K562 (cell line): ENCODE measurements around the gene SIGMAR1. TPM values are rescaled to one million over a fixed set of nuclear protein-coding genes. Genes with fewer than 3 reads are reported as not detected.

Experiments used
- ATAC-seq: fragments of 200-7000 bp; cut with Tn5 transposase; 3 replicates; pipeline ENCODE4 v1.9.1; 2020; ENCODE audit warnings: moderate library complexity
- BruUV-seq: library from RNA; stranded (reverse); fragments of 400-500 nt; replicated peaks from 2 replicates; lab custom pipeline; 2021; lab: Mats Ljungman, UMichigan
- CTCF ChIA-PET: fragments of 300-600 bp; formaldehyde crosslinking; extraction: SDS; loops from one replicate; lab custom pipeline; 2021; ENCODE audit warnings: low intra/inter-chr PET ratio; lab: Yijun Ruan, JAX
- POLR2A ChIA-PET: fragments of 300-600, 350-650 bp; sonication (Branson Sonifier 250); formaldehyde crosslinking; extraction: SDS; loops from one replicate; lab custom pipeline; 2021; ENCODE audit warnings: antibody characterized with exemption, inconsistent platforms; lab: Yijun Ruan, JAX
- DNase-seq, 4 experiments: peaks; one replicate each; pipeline versions ENCODE4 v3.0.0 to v3.0.0-alpha.2; 2011 to 2018; ENCODE audit warnings: low spot score in 3 of 4, mixed read lengths in 3 of 4; ENCODE audit errors: extremely low read depth in 1 of 4
- FAIRE-seq: peaks from 2 replicates; lab custom pipeline; 2011; peaks lifted over from hg19 to GRCh38; lab: Jason Lieb, UNC
- H2AFZ ChIP-seq: 2 replicates; pipeline ENCODE4 v1.6.0; 2011; ENCODE audit warnings: low read depth, low read length, control low read depth, inconsistent platforms
- H3K27ac ChIP-seq: fragments of 200-600 bp; 3 replicates; pipeline ENCODE4 v1.8.0; 2011; ENCODE audit warnings: low read depth, mild to moderate bottlenecking, control low read depth, inconsistent platforms, low read length, moderate library complexity, mixed read lengths; ENCODE audit errors: extremely low read depth
- H3K27me3 ChIP-seq, 2 experiments: fragments of 300-600 bp in 1 of 2; 2 replicates in 1 of 2; 3 replicates in 1 of 2; pipeline versions ENCODE4 v1.6.0 to v1.8.0; 2011; ENCODE audit warnings: inconsistent platforms in 2 of 2, low read length in 2 of 2, mild to moderate bottlenecking in 1 of 2, mixed read lengths in 1 of 2, moderate library complexity in 1 of 2; ENCODE audit not compliant: control insufficient read depth in 2 of 2, insufficient read depth in 2 of 2
- H3K36me3 ChIP-seq: fragments of 300-600 bp; 3 replicates; pipeline ENCODE4 v1.8.0; 2011; ENCODE audit warnings: mild to moderate bottlenecking, low read length, inconsistent platforms; ENCODE audit not compliant: control insufficient read depth, insufficient read depth
- H3K4me1 ChIP-seq, 2 experiments: fragments of 200-600 bp in 1 of 2; replicated peaks in 1 of 2; 2 replicates in 1 of 2; 3 replicates in 1 of 2; pipeline versions ENCODE4 v1.5.1 to v1.8.0; 2011; ENCODE audit warnings: inconsistent platforms in 2 of 2, low read length in 2 of 2, mild to moderate bottlenecking in 1 of 2, mixed read lengths in 1 of 2, moderate library complexity in 1 of 2; ENCODE audit not compliant: control insufficient read depth in 2 of 2, insufficient read depth in 2 of 2
- H3K4me2 ChIP-seq: 2 replicates; pipeline ENCODE4 v1.6.1; 2011; ENCODE audit warnings: low read length, control low read depth, inconsistent platforms, mixed read lengths; ENCODE audit not compliant: insufficient read depth
- H3K4me3 ChIP-seq: fragments of 200-600 bp; sonication (generic), shearing (Covaris generic); 2 replicates; pipeline ENCODE4 v1.5.1; 2016; ENCODE audit warnings: control low read depth, inconsistent platforms
- H3K79me2 ChIP-seq: fragments of 200-600 bp; 3 replicates; pipeline ENCODE4 v1.8.0; 2011; ENCODE audit warnings: low read length, inconsistent platforms; ENCODE audit not compliant: control insufficient read depth, insufficient read depth
- H3K9ac ChIP-seq, 2 experiments: 2 replicates each; pipeline versions ENCODE4 v1.6.0 to v1.6.1; 2011; ENCODE audit warnings: low read depth in 2 of 2, low read length in 2 of 2, control low read depth in 1 of 2, inconsistent platforms in 1 of 2, mild to moderate bottlenecking in 1 of 2, mixed read lengths in 1 of 2; ENCODE audit not compliant: insufficient read depth in 1 of 2
- H3K9me1 ChIP-seq: one replicate; pipeline ENCODE4 v1.6.0; 2011; ENCODE audit warnings: inconsistent platforms, mild to moderate bottlenecking, low read length, moderate library complexity; ENCODE audit not compliant: control insufficient read depth, insufficient read depth
- H3K9me3 ChIP-seq: replicated peaks from 2 replicates; pipeline ENCODE4 v1.5.1; 2011; ENCODE audit warnings: low read depth, low read length, inconsistent platforms; ENCODE audit not compliant: control insufficient read depth, insufficient read depth
- H4K20me1 ChIP-seq: replicated peaks from 2 replicates; pipeline ENCODE4 v1.6.1; 2011; ENCODE audit warnings: low read length, inconsistent platforms, mixed read lengths; ENCODE audit not compliant: control insufficient read depth, insufficient read depth
- ATF3 ChIP-seq, 2 experiments: fragments of 450-650 bp in 1 of 2; sonication (generic) in 1 of 2; formaldehyde crosslinking in 1 of 2; IDR thresholded peaks in 1 of 2; conservative IDR thresholded peaks in 1 of 2; 2 replicates each; pipeline versions ENCODE4 v1.6.1 to v1.8.1; 2016 to 2023; ENCODE audit warnings: mild to moderate bottlenecking in 2 of 2, moderate library complexity in 2 of 2, inconsistent platforms in 1 of 2, missing genetic modification reagents in 1 of 2
- BCL6 ChIP-seq: fragments of 250-450 bp; sonication (Bioruptor Pico); IDR thresholded peaks from 2 replicates; pipeline ENCODE4 v1.4.0; 2020
- ESRRB ChIP-seq: fragments of 250-450 bp; sonication (Bioruptor Pico); IDR thresholded peaks from 2 replicates; pipeline ENCODE4 v1.5.0; 2020; ENCODE audit warnings: mild to moderate bottlenecking, moderate library complexity, borderline replicate concordance
- GATAD2B ChIP-seq: fragments of 450-650 bp; IDR thresholded peaks from 2 replicates; pipeline ENCODE4 v1.6.1; 2017; ENCODE audit warnings: mild to moderate bottlenecking, borderline replicate concordance
- GTF2B ChIP-seq: IDR thresholded peaks from 2 replicates; pipeline ENCODE4 v1.6.1; 2011; ENCODE audit not compliant: insufficient read length; ENCODE audit errors: extremely low read depth
- MAX ChIP-seq: sonication (generic); formaldehyde crosslinking; IDR thresholded peaks from 2 replicates; pipeline ENCODE4 v1.9.0; 2022; ENCODE audit warnings: mild to moderate bottlenecking, missing genetic modification reagents
- NFRKB ChIP-seq: fragments of 450-650 bp; IDR thresholded peaks from 2 replicates; pipeline ENCODE4 v1.6.1; 2016; ENCODE audit warnings: low read depth
- PCBP1 ChIP-seq: fragments of 200-400 bp; formaldehyde crosslinking; IDR thresholded peaks from 2 replicates; pipeline ENCODE4 v1.6.1; 2018; ENCODE audit warnings: mild to moderate bottlenecking, low read depth, low read length; ENCODE audit not compliant: poor library complexity, severe bottlenecking
- PTRF ChIP-seq: fragments of 450-650 bp; IDR thresholded peaks from 2 replicates; pipeline ENCODE4 v1.6.1; 2016; ENCODE audit warnings: mild to moderate bottlenecking, missing genetic modification characterization, missing compliant biosample characterization
- PTTG1 ChIP-seq: fragments of 450-650 bp; IDR thresholded peaks from 2 replicates; pipeline ENCODE4 v1.6.1; 2016; ENCODE audit warnings: low read depth, mild to moderate bottlenecking, missing genetic modification characterization, missing compliant biosample characterization
- SIN3A ChIP-seq, 2 experiments: fragments of 150-350 bp in 1 of 2; IDR thresholded peaks; 2 replicates each; pipeline ENCODE4 v1.6.1; 2011 to 2016; ENCODE audit warnings: borderline replicate concordance in 2 of 2, low read depth in 2 of 2, low read length in 2 of 2, mild to moderate bottlenecking in 2 of 2, moderate library complexity in 2 of 2; ENCODE audit not compliant: control insufficient read depth in 1 of 2
- TAF15 ChIP-seq: fragments of 200-400 bp; formaldehyde crosslinking; IDR thresholded peaks from 2 replicates; pipeline ENCODE4 v1.6.1; 2017; ENCODE audit warnings: mild to moderate bottlenecking, low read depth, low read length, moderate library complexity
- ZBTB11 ChIP-seq, 3 experiments: fragments of 200-800 bp in 1 of 3; fragments of 250-450 bp in 1 of 3; fragments of 450-650 bp in 1 of 3; sonication (Bioruptor Pico) in 1 of 3; sonication (Bioruptor generic) in 1 of 3; formaldehyde crosslinking in 1 of 3; IDR thresholded peaks; 2 replicates each; pipeline versions ENCODE4 v1.6.1 to v1.8.0; 2016 to 2022; ENCODE audit warnings: mild to moderate bottlenecking in 2 of 3, missing genetic modification characterization in 2 of 3, missing compliant biosample characterization in 1 of 3, moderate library complexity in 1 of 3
- ZNF584 ChIP-seq: fragments of 200-800 bp; sonication (Bioruptor generic); IDR thresholded peaks from 2 replicates; pipeline ENCODE4 v1.6.1; 2016; ENCODE audit warnings: low read depth, mild to moderate bottlenecking, missing genetic modification characterization, missing compliant biosample characterization
- WGBS: fragments of 100-300 bp; shearing (Covaris generic); methylation state at CpG from one replicate; pipeline ENCODE4 v1.1.6; 2016; ENCODE audit warnings: low coverage, mixed read lengths; ENCODE audit not compliant: insufficient coverage; ENCODE audit errors: missing lambda C conversion rate; 5-methylcytosine and 5-hydroxymethylcytosine counted together
- in situ Hi-C: fragments of 300-500 bp; cut with MboI; formaldehyde crosslinking; loops from 4 replicates; pipeline ENCODE4 v1.15.0; 2018; ENCODE audit warnings: inconsistent platforms, mixed read lengths
- intact Hi-C: fragments of 100-400 bp; cut with micrococcal nuclease; formaldehyde crosslinking; loops from 2 replicates; pipeline ENCODE4 v1.14.2; 2022
- polyA plus RNA-seq, 8 experiments: library from polyadenylated mRNA; depleted of rRNA in 4 of 8; stranded (reverse) in 5 of 8; unstranded in 3 of 8; fragments of >200 nt; fragmentation: Nextera tagmentation in 2 of 8; fragmentation: Illumina TruSeq in 1 of 8; extraction: Ambion mirVana in 2 of 8; extraction: Trizol in 1 of 8; gene quantifications; 2 replicates each; pipeline versions ENCODE4 v1.2.1 to v1.2.3, GENCODE V29; 2011 to 2014; ENCODE audit warnings: inconsistent platforms in 1 of 8, missing spikeins in 1 of 8
- total RNA-seq, 7 experiments: library from RNA; depleted of rRNA in 6 of 7; stranded (reverse); fragments of >200 nt in 6 of 7; fragmentation: Illumina TruSeq in 2 of 7; extraction: Trizol in 2 of 7; gene quantifications; 2 replicates each; pipeline versions ENCODE4 v1.2.1 to v1.2.3, GENCODE V29; 2011 to 2021; ENCODE audit warnings: low replicate concordance in 1 of 7

Gene SIGMAR1
- total and polyA plus RNA-seq, 9 of the 15 experiments (the other 6 are each of a cell fraction or from before 2014, with no cell fraction given) = 6.9 to 80.0 (median 35.2) TPM

GRCh38 chr9:34671307-34671706 is 33.7 kb upstream of the SIGMAR1 start:
- WGBS = 0% methylated on average over 1 of the region's 1 CpG
- no peak for ATAC-seq
- Histone ChIP-seq H3K27ac (no peak overlapping the region), H3K9ac (peak overlapping the region in 1 of 2 experiments; percentile 52; a peak in 1 of 4 replicates), H3K36me3 (peaks cover 14% of the 10 kb centered on the region; the same call in 2 of the 3 replicates), H3K9me1 (no peaks in the 10 kb centered on the region), H3K9me3 (no peaks in the 10 kb centered on the region), H3K79me2 (peaks cover 20% of the 10 kb centered on the region), H4K20me1 (0 out of 2 replicates have a peak, but pooled peaks cover 1% of the 10 kb centered on the region), H3K4me3 (no peak overlapping the region), H3K4me2 (no peak overlapping the region), H3K4me1 (peaks cover 0 to 6% of the 10 kb centered on the region in 2 experiments; a peak in 3 of 5 replicates), H3K27me3 (no peaks in the 10 kb centered on the region), H2AFZ (no peak overlapping the region)
- ChIA-PET POLR2A (interaction anchor here (0.6 kb wide), 1 partner anchor 1438 kb away, joined by 3 read pairs; no protein-coding TSS in a partner anchor), CTCF (no interaction called here)
- DNase-seq = no peak
- FAIRE-seq = no peak
- in situ Hi-C loops (no loop called here), intact Hi-C loops (no loop called here)
- TF ChIP-seq TAF15 = no peak
- TF ChIP-seq GATAD2B = no peak
- TF ChIP-seq MAX (CRISPR knock-in tag) = no peak
- TF ChIP-seq ESRRB (CRISPR knock-in tag) = no peak
- TF ChIP-seq GTF2B = no peak
- no peak for TF ChIP-seq NFRKB
- TF ChIP-seq PCBP1 = no peak
- no peak for TF ChIP-seq PTRF (tag)
- no peak for TF ChIP-seq ZNF584 (CRISPR knock-in tag)
- TF ChIP-seq PTTG1 (tag) = no peak
- no peak for TF ChIP-seq SIN3A (IDR thresholded peaks at IDR 0.05; ENCODE audit: borderline replicate concordance in 2 of 2, control insufficient read depth in 1 of 2, low read depth in 2 of 2, low read length in 2 of 2)
- TF ChIP-seq ZBTB11 (CRISPR knock-in tag; IDR thresholded peaks at IDR 0.05) = no peak
- no peak for TF ChIP-seq ATF3 (IDR thresholded peaks at IDR 0.05)
- TF ChIP-seq ATF3 (CRISPR knock-in tag; conservative IDR thresholded peaks at IDR 0.05) = no peak
- no peak for TF ChIP-seq BCL6
- BruUV-seq = no TSS peak
